Activated naive CD4-positive, alpha-beta T cell treated with anti-CD3 and anti-CD28 coated beads, Interleukin-2, amount 10 ng/mL, durations not matched to agents 7 days and 5 days (primary cell): Measurements from ENCODE around the gene PLCL2.
A peak's percentile ranks its signal among the peaks of the same experiment; 100 is the strongest.
"Not testable (repeated sequence)": the region's sequence is repeated elsewhere in the genome, so short reads cannot be mapped to it uniquely, and the experiment has no call there.

Experiments used
- CTCF ChIA-PET: fragments of 350-600 bp; sonication (Branson Sonifier 250); formaldehyde crosslinking; loops from one replicate; lab custom pipeline; 2021; ENCODE audit warnings: antibody characterized with exemption; lab: Charles Lee
- DNase-seq: peaks from one replicate; pipeline ENCODE4 v3.0.0-alpha.2; 2020
- H3K27ac Mint-ChIP-seq: one replicate; pipeline ENCODE4 v1.8.0; 2021; ENCODE audit warnings: mild to moderate bottlenecking, moderate library complexity, mixed read lengths
- H3K27me3 Mint-ChIP-seq: one replicate; pipeline ENCODE4 v1.8.0; 2021; ENCODE audit warnings: mild to moderate bottlenecking, mixed read lengths
- H3K36me3 Mint-ChIP-seq: one replicate; pipeline ENCODE4 v1.8.0; 2021; ENCODE audit warnings: mixed read lengths
- H3K4me1 Mint-ChIP-seq: one replicate; pipeline ENCODE4 v1.8.0; 2021; ENCODE audit warnings: mixed read lengths
- H3K4me3 Mint-ChIP-seq: one replicate; pipeline ENCODE4 v1.8.0; 2021; ENCODE audit warnings: mild to moderate bottlenecking, moderate library complexity, mixed read lengths
- H3K9me3 Mint-ChIP-seq: one replicate; pipeline ENCODE4 v1.8.0; 2021; ENCODE audit warnings: mixed read lengths

PLCL2 gene

GRCh38 chr3:17078926-17079465 lies 194.2 kb downstream of the PLCL2 start:
- H3K4me3 Mint-ChIP-seq: no peak overlapping the region
- H3K4me1 Mint-ChIP-seq: peaks cover 68% of the 10 kb centered on the region
- CTCF ChIA-PET: interaction anchor here (1.3 kb wide), 1 partner anchor 195 kb away, joined by 4 read pairs; the partner anchor contains the start of gene PLCL2
- H3K36me3 Mint-ChIP-seq: peaks cover 75% of the 10 kb centered on the region
- DNase-seq: no peak
- peaks cover 17% of the 10 kb centered on the region for H3K9me3 Mint-ChIP-seq
- H3K27me3 Mint-ChIP-seq: no peaks in the 10 kb centered on the region
- no peak overlapping the region for H3K27ac Mint-ChIP-seq

GRCh38 chr3:17079933-17080332 lies 195.2 kb downstream of the PLCL2 start:
- peak; percentile 32 for DNase-seq
- Mint-ChIP-seq H3K9me3 (peaks cover 21% of the 10 kb centered on the region), H3K27ac (peak overlapping the region; percentile 84), H3K27me3 (no peaks in the 10 kb centered on the region), H3K4me3 (no peak overlapping the region), H3K4me1 (peaks cover 59% of the 10 kb centered on the region), H3K36me3 (peaks cover 79% of the 10 kb centered on the region)
- CTCF ChIA-PET: interaction anchor here (0.7 kb wide), 1 partner anchor 51 kb away, joined by 3 read pairs; no protein-coding TSS in a partner anchor

- Mint-ChIP-seq H3K9me3 (peaks cover 16% of the 10 kb centered on the region), H3K4me1 (peaks cover 50% of the 10 kb centered on the region), H3K4me3 (no peak overlapping the region), H3K36me3 (peaks cover 74% of the 10 kb centered on the region), H3K27ac (no peak overlapping the region), H3K27me3 (no peaks in the 10 kb centered on the region)
- CTCF ChIA-PET: no interaction called here
- DNase-seq: no peak
These were observed 196.8 kb downstream of the PLCL2 start for GRCh38 chr3:17081520-17081919.

- CTCF ChIA-PET: no interaction called here
- no peak overlapping the region for H3K27ac Mint-ChIP-seq
- H3K4me1 Mint-ChIP-seq: peaks cover 40% of the 10 kb centered on the region
- H3K9me3 Mint-ChIP-seq: peaks cover 17% of the 10 kb centered on the region
- peak; percentile 42 for DNase-seq
- peaks cover 65% of the 10 kb centered on the region for H3K36me3 Mint-ChIP-seq
- H3K4me3 Mint-ChIP-seq: peak overlapping the region; percentile 19
- no peaks in the 10 kb centered on the region for H3K27me3 Mint-ChIP-seq
These were observed 202.8 kb downstream of the PLCL2 start for GRCh38 chr3:17087509-17087908.

GRCh38 chr3:17088017-17088416 lies 203.3 kb downstream of the PLCL2 start:
- CTCF ChIA-PET: no interaction called here
- Mint-ChIP-seq H3K27me3 (no peaks in the 10 kb centered on the region), H3K27ac (peak overlapping the region; percentile 43), H3K4me3 (no peak overlapping the region), H3K4me1 (peaks cover 40% of the 10 kb centered on the region), H3K36me3 (peaks cover 64% of the 10 kb centered on the region), H3K9me3 (peaks cover 15% of the 10 kb centered on the region)
- no peak for DNase-seq

- CTCF ChIA-PET: no interaction called here
- Mint-ChIP-seq H3K9me3 (peaks cover 9% of the 10 kb centered on the region), H3K36me3 (peaks cover 61% of the 10 kb centered on the region), H3K4me1 (peaks cover 40% of the 10 kb centered on the region), H3K4me3 (peak overlapping the region; percentile 21), H3K27me3 (no peaks in the 10 kb centered on the region), H3K27ac (peak overlapping the region; percentile 58)
- peak; percentile 32 for DNase-seq
These were observed 204.0 kb downstream of the PLCL2 start for GRCh38 chr3:17088602-17089313.

GRCh38 chr3:17089314-17089700 lies 204.6 kb downstream of the PLCL2 start:
- Mint-ChIP-seq H3K4me1 (peaks cover 40% of the 10 kb centered on the region), H3K27me3 (no peaks in the 10 kb centered on the region), H3K27ac (no peak overlapping the region), H3K9me3 (peaks cover 7% of the 10 kb centered on the region), H3K4me3 (no peak overlapping the region), H3K36me3 (peaks cover 58% of the 10 kb centered on the region)
- CTCF ChIA-PET: no interaction called here
- no peak for DNase-seq

- no peak overlapping the region for H3K27ac Mint-ChIP-seq
- H3K36me3 Mint-ChIP-seq: peaks cover 52% of the 10 kb centered on the region
- peaks cover 5% of the 10 kb centered on the region for H3K9me3 Mint-ChIP-seq
- H3K4me1 Mint-ChIP-seq: peaks cover 40% of the 10 kb centered on the region
- no peak for DNase-seq
- H3K27me3 Mint-ChIP-seq: no peaks in the 10 kb centered on the region
- CTCF ChIA-PET: no interaction called here
- no peak overlapping the region for H3K4me3 Mint-ChIP-seq
These were observed 205.7 kb downstream of the PLCL2 start for GRCh38 chr3:17090280-17090983.

GRCh38 chr3:17091910-17092582 lies 207.3 kb downstream of the PLCL2 start:
- no peak overlapping the region for H3K27ac Mint-ChIP-seq
- H3K4me1 Mint-ChIP-seq: peaks cover 28% of the 10 kb centered on the region
- H3K27me3 Mint-ChIP-seq: no peaks in the 10 kb centered on the region
- H3K9me3 Mint-ChIP-seq: peaks cover 4% of the 10 kb centered on the region
- peaks cover 40% of the 10 kb centered on the region for H3K36me3 Mint-ChIP-seq
- H3K4me3 Mint-ChIP-seq: no peak overlapping the region
- DNase-seq: no peak
- CTCF ChIA-PET: no interaction called here

- H3K9me3 Mint-ChIP-seq: no peaks in the 10 kb centered on the region
These were observed 207.8 kb downstream of the PLCL2 start for GRCh38 chr3:17092583-17092933.

GRCh38 chr3:17094551-17094950 lies 209.8 kb downstream of the PLCL2 start:
- Mint-ChIP-seq H3K9me3 (no peaks in the 10 kb centered on the region), H3K27me3 (no peaks in the 10 kb centered on the region), H3K4me1 (peaks cover 4% of the 10 kb centered on the region), H3K4me3 (no peak overlapping the region), H3K27ac (peak overlapping the region; percentile 15), H3K36me3 (peaks cover 23% of the 10 kb centered on the region)
- DNase-seq: no peak
- CTCF ChIA-PET: no interaction called here

More at GRCh38 chr3:17092583-17092933, 207.8 kb downstream of the PLCL2 start:
- peaks cover 22% of the 10 kb centered on the region for H3K4me1 Mint-ChIP-seq
- peaks cover 35% of the 10 kb centered on the region for H3K36me3 Mint-ChIP-seq
- H3K4me3 Mint-ChIP-seq: no peak overlapping the region
- no peaks in the 10 kb centered on the region for H3K27me3 Mint-ChIP-seq
- CTCF ChIA-PET: no interaction called here
- H3K27ac Mint-ChIP-seq: no peak overlapping the region
- DNase-seq: no peak

GRCh38 chr3:17103579-17103978 lies 218.8 kb downstream of the PLCL2 start:
- no peak overlapping the region for H3K4me3 Mint-ChIP-seq
- no peak overlapping the region for H3K27ac Mint-ChIP-seq
- DNase-seq: no peak
- H3K36me3 Mint-ChIP-seq: peaks cover 12% of the 10 kb centered on the region
- peaks cover 19% of the 10 kb centered on the region for H3K9me3 Mint-ChIP-seq
- peaks cover 2% of the 10 kb centered on the region for H3K4me1 Mint-ChIP-seq
- peaks cover 20% of the 10 kb centered on the region for H3K27me3 Mint-ChIP-seq
- CTCF ChIA-PET: no interaction called here

- H3K27ac Mint-ChIP-seq, DNase-seq, H3K9me3 Mint-ChIP-seq, CTCF ChIA-PET, H3K4me1 Mint-ChIP-seq, H3K36me3 Mint-ChIP-seq, H3K4me3 Mint-ChIP-seq: not testable (repeated sequence)
- peaks cover 16% of the 10 kb centered on the region for H3K27me3 Mint-ChIP-seq
These were observed 222.0 kb downstream of the PLCL2 start for GRCh38 chr3:17106801-17107200.

GRCh38 chr3:17110660-17111396 lies 226.1 kb downstream of the PLCL2 start:
- no peak overlapping the region for H3K27ac Mint-ChIP-seq
- CTCF ChIA-PET: no interaction called here
- peaks cover 5% of the 10 kb centered on the region for H3K9me3 Mint-ChIP-seq
- DNase-seq: no peak
- peaks cover 2% of the 10 kb centered on the region for H3K4me1 Mint-ChIP-seq
- H3K36me3 Mint-ChIP-seq: peaks cover 2% of the 10 kb centered on the region
- peaks cover 3% of the 10 kb centered on the region for H3K27me3 Mint-ChIP-seq
- H3K4me3 Mint-ChIP-seq: no peak overlapping the region
